SH-SY5Y (cell line): Measurements from ENCODE around the gene SMARCD3.

Experiments used
- GATA2 ChIP-seq: IDR thresholded peaks from 2 replicates; pipeline ENCODE4 v1.6.1; 2011; ENCODE audit warnings: mild to moderate bottlenecking, low read depth, low read length
- GATA3 ChIP-seq: IDR thresholded peaks from 2 replicates; pipeline ENCODE4 v1.6.1; 2011; ENCODE audit warnings: low read depth, mild to moderate bottlenecking, low read length, moderate library complexity

SMARCD3 gene

DNA sequence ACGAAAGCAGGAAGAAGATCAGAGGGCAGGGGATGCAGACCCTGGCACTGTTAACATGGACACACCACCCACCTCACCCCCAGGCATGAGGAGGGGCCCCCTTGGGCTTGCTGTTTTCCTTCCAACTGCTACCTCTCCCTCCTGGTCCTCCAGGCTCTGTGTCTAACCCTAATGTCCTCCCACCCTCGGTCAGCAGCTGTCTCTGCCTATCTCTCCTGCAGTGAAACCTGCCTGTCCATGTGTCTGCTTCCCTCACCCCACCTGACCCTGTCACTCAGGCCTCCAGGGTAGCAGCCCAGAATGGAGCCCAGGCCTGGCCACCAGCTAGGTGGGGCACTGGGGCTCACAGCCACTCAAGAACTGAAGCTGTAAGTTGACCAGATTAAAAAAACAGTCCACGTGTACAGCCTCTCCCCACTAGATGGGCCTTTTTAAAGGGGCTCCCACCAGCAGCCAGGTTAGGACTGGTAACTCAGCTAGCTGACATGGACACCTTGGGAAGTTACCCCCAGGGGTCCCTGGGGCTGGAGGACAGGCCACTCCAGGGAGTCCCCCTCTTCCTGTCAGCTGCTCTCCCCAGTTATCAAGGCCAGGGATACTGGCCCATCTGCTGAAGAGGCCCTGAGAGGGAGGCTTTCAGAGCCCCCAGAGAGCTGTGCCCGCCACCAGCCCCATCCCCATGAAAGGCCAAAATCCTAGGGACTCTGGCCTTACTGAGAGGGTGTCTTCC is 1.5 kb downstream of the SMARCD3 start:
- TF ChIP-seq GATA2 (no peak), GATA3 (no peak)

DNA sequence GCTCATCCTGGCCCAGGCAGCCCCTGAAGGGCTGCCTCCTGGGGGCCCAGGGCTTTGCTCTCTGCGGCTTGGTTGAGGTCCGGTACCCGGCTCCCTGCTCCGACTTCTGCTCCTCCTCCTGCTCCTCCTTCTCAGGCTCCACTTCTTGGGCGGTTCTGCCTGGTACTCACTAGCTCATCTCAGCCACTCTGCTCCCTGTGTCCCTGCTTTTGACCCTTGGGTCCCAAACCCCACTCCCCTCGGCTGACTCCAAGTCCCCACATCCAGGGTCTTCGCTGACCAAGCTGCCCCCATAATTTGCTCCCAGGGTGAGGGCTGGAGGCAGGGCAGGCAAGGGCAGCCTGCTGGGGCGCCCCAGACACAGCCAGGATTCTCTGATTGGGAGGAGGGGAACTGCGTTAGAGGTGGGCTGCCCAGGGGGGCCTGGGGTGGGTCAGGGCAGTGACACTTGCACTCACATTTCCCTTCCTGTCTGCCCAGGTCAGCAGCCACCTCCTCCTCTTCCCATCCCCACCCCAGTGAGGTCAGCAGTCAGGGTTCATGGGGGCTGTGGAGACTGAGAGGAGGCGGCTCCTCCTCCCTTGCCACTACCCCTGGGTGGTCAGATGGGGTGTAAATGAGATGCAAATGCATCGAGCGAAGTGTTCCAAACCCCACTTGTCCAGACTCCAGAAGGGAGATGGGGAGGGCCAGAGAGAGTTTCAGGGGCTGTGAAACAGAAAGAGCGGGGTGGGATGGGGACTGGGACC is 2.2 kb downstream of the SMARCD3 start:
- TF ChIP-seq GATA3: no peak
- TF ChIP-seq GATA2: no peak

DNA sequence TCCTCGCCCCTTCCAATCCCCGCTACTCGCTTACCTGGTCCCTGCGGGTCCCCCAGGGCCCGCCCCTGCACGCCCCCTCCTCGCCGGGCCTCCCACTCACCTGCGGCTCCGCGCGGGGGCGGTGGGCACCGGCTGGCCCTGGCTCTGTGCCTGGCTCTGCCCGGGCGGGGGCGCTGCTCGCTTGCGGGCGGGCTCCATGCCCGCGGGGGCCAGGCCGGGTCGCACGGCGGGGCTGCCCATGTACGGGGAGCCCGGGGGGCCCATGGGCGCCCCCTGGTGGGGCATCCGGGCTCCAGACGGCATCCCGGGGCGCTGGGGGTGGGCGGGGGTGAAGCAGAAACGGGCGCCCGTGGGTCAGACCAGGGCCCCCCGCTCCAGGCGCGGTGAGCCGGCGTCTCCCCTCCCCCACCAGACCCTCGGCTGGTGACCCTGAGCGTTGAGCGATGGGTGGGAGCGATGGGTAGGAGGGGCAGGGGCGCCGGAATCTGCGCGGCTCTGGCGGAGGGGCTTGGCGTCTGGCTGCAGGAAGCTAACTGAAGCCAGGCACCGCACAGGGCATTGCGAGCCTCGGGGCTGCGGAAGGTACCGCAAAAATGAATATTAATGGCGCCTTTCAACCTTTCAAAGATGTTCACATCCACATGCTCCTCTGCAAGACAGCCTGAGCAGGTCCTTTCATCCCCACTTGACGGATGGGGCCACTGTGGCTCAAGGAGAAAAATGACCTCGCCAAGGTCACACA is 3.0 kb downstream of the SMARCD3 start:
- no peak for TF ChIP-seq GATA3

DNA sequence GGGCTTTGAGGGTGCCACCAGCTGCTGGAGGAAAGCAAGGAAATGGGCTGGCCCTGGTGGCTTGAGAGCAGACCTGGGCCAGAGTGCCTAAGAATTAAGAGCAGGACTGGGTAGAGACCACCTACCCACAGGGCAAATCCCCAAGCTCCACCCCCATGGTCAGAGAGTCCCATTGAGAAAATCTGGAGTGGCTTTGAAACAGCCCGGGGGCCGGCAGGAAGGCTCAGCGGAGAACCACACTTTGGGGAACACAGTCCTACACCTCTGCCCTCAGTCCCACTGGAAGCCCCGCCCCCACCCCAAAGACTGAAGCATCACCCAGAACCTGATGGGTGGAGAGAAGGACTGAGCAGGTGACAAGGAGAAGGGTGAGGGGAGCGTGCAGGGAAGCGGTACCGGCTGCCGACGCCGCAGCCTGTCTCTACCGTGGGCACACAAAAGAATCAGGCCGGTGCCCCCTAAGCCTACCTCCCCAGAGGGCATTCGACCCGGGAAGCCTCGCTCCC is 3.6 kb downstream of the SMARCD3 start:
- no peak for TF ChIP-seq GATA2
- no peak for TF ChIP-seq GATA3

DNA sequence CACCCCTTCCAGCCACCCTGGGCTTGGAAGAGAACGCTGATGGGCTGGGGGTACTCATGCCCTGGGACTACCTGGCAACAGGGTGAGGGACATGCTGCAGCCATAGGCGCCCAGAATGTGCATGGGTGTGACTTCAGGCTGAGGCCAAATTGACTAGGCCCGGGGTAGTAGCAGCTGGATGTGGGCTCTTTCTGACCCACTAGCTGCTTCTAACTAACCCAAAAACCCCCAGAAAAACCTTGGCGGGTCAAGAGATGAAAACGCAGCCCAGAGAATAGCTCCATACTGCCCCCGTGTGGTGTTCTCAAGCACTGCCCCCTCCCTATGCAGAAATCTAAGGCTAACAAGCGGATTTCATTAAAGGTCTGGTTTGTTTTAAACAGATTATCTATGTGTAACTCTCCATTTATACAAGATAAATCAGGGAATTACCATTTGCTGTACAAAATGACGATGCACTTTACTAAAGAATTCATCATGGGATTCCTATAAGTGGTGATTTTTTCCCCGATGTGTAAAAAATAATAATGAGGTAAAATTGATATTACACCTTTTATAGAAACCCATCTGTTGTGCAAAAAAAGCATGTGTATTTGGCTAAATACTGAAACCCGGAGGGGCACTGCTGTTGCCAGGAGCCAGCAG is 4.2 kb downstream of the SMARCD3 start:
- TF ChIP-seq GATA3 (no peak), GATA2 (no peak)

DNA sequence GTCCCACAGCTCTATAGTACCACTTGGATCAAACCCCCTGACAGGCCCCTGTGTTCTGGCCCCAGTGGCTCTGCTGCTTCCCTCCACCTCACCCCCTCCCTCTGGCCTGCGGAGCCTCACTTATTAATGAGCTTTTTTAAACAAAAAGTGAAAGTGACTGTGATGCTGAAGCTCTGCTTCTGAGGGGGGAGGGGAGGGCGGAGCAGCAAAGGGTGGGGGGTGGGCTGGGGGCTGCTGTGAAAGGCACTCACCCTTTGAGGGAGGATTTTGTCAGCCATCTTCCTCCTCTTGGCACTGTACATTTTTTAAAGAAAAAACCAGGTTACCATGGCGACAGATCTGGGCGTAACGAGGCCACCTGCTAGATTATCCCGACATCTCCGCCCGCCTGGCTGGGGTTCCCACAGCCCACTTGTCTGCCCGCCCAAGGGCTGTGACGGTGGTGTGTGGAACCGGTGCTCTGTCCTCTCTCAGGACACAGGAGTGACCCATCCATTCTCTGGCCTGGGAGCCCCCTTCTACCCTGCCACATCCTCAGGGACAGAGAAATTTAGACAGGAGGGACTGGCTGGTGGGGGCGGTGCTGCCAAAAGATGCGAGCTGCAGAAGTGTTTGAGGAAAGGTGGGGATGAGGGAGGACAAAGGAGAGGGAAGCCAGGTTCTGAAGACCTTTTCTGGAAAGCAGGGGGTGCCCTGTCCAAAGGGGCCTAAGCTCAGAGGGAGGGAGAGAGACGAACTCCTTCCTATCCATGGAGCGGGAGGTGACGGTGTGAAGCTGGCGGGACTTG is 4.9 kb downstream of the SMARCD3 start:
- TF ChIP-seq GATA3 (no peak), GATA2 (no peak)

DNA sequence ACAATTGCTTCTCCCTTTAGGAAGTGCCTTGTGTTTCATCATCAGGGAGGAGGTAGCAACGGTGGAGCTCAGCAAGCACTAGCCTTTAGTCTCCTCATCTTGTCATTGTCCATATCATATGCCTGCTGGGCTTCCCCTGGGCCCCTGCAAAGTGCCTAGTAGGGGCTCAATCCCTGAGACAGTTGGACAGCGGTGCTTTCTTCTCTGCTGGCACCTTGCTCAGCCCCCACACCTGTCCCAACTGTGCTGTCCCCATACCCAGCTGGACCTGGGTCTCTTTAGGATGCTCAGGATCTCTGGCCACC is 5.5 kb downstream of the SMARCD3 start:
- TF ChIP-seq GATA2: no peak
- TF ChIP-seq GATA3: no peak

DNA sequence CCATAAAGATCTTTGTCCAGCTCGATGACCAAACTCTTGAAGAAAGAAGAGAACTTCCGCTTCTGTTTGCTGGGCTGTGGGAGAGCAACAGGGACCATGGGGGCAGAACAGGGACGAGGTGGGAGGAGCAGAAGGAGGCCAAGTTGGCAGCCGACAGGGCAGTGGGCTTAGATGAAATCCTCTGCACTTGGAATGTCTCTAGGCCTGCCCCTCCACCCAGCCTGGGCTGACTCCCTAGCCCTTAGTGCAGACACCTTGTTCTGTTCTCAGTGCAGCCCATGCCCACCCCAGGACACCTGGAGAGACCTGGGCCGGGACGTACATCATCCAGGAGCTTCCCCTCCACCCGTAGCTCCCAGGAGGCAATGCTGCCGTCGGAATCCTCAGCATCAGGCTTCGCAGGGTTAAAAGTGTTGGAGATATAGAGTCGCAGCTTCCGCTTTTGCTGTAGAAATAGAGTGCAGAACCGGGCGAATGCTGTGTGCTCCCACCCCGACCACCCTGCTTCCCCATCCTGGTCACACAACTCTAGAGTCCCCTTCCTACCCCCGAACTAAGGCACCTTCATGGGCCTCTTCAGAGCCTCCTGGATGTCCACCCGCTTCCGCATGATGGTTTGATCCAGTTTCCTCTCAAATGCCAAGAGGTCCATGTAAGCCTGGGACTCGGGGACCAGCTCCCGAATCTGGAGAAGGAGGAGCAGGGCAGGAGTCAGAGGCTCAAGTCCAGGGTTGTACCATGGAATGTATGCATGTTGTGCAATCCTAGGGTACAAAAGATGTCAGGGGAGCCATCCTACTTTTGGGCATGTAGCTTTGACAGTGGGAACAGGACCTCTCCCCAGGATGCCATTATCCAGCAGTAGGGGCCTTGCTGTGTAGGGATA is 6.1 kb downstream of the SMARCD3 start:
- no peak for TF ChIP-seq GATA2
- no peak for TF ChIP-seq GATA3

DNA sequence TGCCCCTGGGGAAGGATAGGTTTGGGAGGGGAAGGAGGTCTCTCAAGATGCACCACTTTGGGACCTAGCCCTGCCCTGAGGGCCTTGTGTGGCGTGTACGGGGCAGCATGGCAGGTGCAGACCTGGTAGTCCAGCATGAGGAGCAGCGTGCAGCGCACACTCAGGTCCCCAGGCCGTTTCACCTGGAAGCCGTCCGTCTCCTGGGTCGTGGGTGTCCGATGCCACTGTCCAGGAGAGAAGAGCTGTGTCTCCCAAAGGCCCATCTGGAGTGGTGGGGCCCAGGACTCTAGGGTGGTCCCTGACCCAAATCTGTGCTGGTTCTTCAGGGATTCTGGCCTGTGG is 6.8 kb downstream of the SMARCD3 start:
- TF ChIP-seq GATA2 (no peak), GATA3 (no peak)

DNA sequence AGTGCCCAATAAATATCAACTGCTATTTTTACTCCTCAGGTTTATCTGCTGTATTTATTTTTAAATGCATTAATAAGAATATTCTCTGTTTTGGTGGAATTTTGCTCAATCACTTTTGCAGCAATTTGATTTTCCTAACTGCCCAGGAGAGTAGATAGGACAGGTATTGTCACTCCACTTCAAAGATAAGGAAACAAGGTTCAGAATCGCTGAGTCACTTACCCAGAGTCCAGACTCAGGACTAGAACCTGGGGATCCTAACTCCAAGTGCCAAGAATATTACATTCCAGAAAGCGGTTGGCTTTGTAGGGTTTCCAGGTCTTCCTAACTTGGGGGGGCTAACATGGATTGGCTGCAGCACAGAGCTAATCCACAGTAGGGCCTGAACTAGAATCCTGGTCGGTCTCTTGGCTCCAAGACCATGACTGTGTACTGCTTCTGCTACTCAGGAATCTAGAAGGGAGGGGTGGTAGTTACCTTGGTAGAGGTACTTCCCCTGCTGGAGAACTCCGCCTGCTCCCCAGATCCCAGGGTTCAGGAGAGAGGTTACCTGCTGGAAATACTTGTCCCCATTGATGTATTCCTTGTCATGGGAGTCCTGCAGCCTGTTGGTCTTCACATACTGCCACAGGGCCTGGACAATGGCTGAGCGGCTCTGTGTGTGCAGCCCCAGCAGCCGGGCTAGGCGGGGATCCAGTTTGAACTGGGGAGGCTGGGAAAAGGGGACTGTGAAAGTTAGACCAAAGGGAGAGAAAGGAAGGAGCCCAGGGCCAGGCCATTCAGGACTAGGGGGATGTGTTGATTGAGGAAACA is 7.3 kb downstream of the SMARCD3 start:
- TF ChIP-seq GATA2 (no peak), GATA3 (no peak)

DNA sequence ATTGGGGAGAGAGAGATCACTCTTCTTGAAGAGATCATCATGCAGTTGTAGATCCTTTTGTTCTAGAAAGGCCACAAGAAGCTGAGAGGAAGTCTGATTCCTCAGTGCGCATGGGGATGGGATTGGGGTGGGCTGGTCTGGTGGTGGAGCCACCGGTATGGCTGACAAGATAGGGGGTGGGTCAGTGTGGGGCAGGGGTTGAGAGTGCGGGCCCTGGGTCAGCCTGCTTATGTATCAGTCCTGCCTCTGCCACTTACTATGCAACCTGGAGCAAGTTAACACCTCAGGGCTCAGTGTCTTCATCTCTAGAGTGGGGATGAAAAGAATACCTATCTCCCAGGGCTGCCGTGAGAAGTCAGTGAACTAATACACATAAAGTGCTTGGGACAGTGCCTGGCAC is 8.0 kb downstream of the SMARCD3 start:
- TF ChIP-seq GATA2: no peak
- no peak for TF ChIP-seq GATA3
